K562 (cell line): ENCODE results near the gene MAPK8IP1. TPM values are rescaled to one million over a fixed set of nuclear protein-coding genes. Genes with fewer than 3 reads are reported as not detected.

ENCODE experiments used
- ATAC-seq: fragments of 200-7000 bp; cut with Tn5 transposase; 3 replicates; pipeline ENCODE4 v1.9.1; 2020; ENCODE audit warnings: moderate library complexity
- BruUV-seq: library from RNA; stranded (reverse); fragments of 400-500 nt; replicated peaks from 2 replicates; lab custom pipeline; 2021; lab: Mats Ljungman, UMichigan
- CTCF ChIA-PET: fragments of 300-600 bp; formaldehyde crosslinking; extraction: SDS; loops from one replicate; lab custom pipeline; 2021; ENCODE audit warnings: low intra/inter-chr PET ratio; lab: Yijun Ruan, JAX
- POLR2A ChIA-PET: fragments of 300-600, 350-650 bp; sonication (Branson Sonifier 250); formaldehyde crosslinking; extraction: SDS; loops from one replicate; lab custom pipeline; 2021; ENCODE audit warnings: antibody characterized with exemption, inconsistent platforms; lab: Yijun Ruan, JAX
- DNase-seq, 4 experiments: peaks; one replicate each; pipeline versions ENCODE4 v3.0.0 to v3.0.0-alpha.2; 2011 to 2018; ENCODE audit warnings: low spot score in 3 of 4, mixed read lengths in 3 of 4; ENCODE audit errors: extremely low read depth in 1 of 4
- FAIRE-seq: peaks from 2 replicates; lab custom pipeline; 2011; peaks lifted over from hg19 to GRCh38; lab: Jason Lieb, UNC
- H2AFZ ChIP-seq: 2 replicates; pipeline ENCODE4 v1.6.0; 2011; ENCODE audit warnings: low read depth, low read length, control low read depth, inconsistent platforms
- H3K27ac ChIP-seq: fragments of 200-600 bp; 3 replicates; pipeline ENCODE4 v1.8.0; 2011; ENCODE audit warnings: low read depth, mild to moderate bottlenecking, control low read depth, inconsistent platforms, low read length, moderate library complexity, mixed read lengths; ENCODE audit errors: extremely low read depth
- H3K27me3 ChIP-seq, 2 experiments: fragments of 300-600 bp in 1 of 2; 2 replicates in 1 of 2; 3 replicates in 1 of 2; pipeline versions ENCODE4 v1.6.0 to v1.8.0; 2011; ENCODE audit warnings: inconsistent platforms in 2 of 2, low read length in 2 of 2, mild to moderate bottlenecking in 1 of 2, mixed read lengths in 1 of 2, moderate library complexity in 1 of 2; ENCODE audit not compliant: control insufficient read depth in 2 of 2, insufficient read depth in 2 of 2
- H3K36me3 ChIP-seq: fragments of 300-600 bp; 3 replicates; pipeline ENCODE4 v1.8.0; 2011; ENCODE audit warnings: mild to moderate bottlenecking, low read length, inconsistent platforms; ENCODE audit not compliant: control insufficient read depth, insufficient read depth
- H3K4me1 ChIP-seq, 2 experiments: fragments of 200-600 bp in 1 of 2; replicated peaks in 1 of 2; 2 replicates in 1 of 2; 3 replicates in 1 of 2; pipeline versions ENCODE4 v1.5.1 to v1.8.0; 2011; ENCODE audit warnings: inconsistent platforms in 2 of 2, low read length in 2 of 2, mild to moderate bottlenecking in 1 of 2, mixed read lengths in 1 of 2, moderate library complexity in 1 of 2; ENCODE audit not compliant: control insufficient read depth in 2 of 2, insufficient read depth in 2 of 2
- H3K4me2 ChIP-seq: 2 replicates; pipeline ENCODE4 v1.6.1; 2011; ENCODE audit warnings: low read length, control low read depth, inconsistent platforms, mixed read lengths; ENCODE audit not compliant: insufficient read depth
- H3K4me3 ChIP-seq: fragments of 200-600 bp; sonication (generic), shearing (Covaris generic); 2 replicates; pipeline ENCODE4 v1.5.1; 2016; ENCODE audit warnings: control low read depth, inconsistent platforms
- H3K79me2 ChIP-seq: fragments of 200-600 bp; 3 replicates; pipeline ENCODE4 v1.8.0; 2011; ENCODE audit warnings: low read length, inconsistent platforms; ENCODE audit not compliant: control insufficient read depth, insufficient read depth
- H3K9ac ChIP-seq, 2 experiments: 2 replicates each; pipeline versions ENCODE4 v1.6.0 to v1.6.1; 2011; ENCODE audit warnings: low read depth in 2 of 2, low read length in 2 of 2, control low read depth in 1 of 2, inconsistent platforms in 1 of 2, mild to moderate bottlenecking in 1 of 2, mixed read lengths in 1 of 2; ENCODE audit not compliant: insufficient read depth in 1 of 2
- H3K9me1 ChIP-seq: one replicate; pipeline ENCODE4 v1.6.0; 2011; ENCODE audit warnings: inconsistent platforms, mild to moderate bottlenecking, low read length, moderate library complexity; ENCODE audit not compliant: control insufficient read depth, insufficient read depth
- H3K9me3 ChIP-seq: replicated peaks from 2 replicates; pipeline ENCODE4 v1.5.1; 2011; ENCODE audit warnings: low read depth, low read length, inconsistent platforms; ENCODE audit not compliant: control insufficient read depth, insufficient read depth
- H4K20me1 ChIP-seq: replicated peaks from 2 replicates; pipeline ENCODE4 v1.6.1; 2011; ENCODE audit warnings: low read length, inconsistent platforms, mixed read lengths; ENCODE audit not compliant: control insufficient read depth, insufficient read depth
- ARID2 ChIP-seq: fragments of 450-650 bp; IDR thresholded peaks from 2 replicates; pipeline ENCODE4 v1.6.1; 2017; ENCODE audit warnings: antibody characterized with exemption, mild to moderate bottlenecking
- EP300 ChIP-seq: IDR thresholded peaks from 2 replicates; pipeline ENCODE4 v1.6.1; 2012; ENCODE audit warnings: low read length, improper control_type of control experiment
- IRF2 ChIP-seq: sonication (generic); formaldehyde crosslinking; IDR thresholded peaks from 2 replicates; pipeline ENCODE4 v1.8.1; 2022; ENCODE audit warnings: mild to moderate bottlenecking, missing genetic modification reagents
- KDM4B ChIP-seq, 2 experiments: fragments of 450-650 bp in 1 of 2; sonication (generic) in 1 of 2; IDR thresholded peaks; 2 replicates each; pipeline ENCODE4 v1.6.1; 2016 to 2017; ENCODE audit warnings: borderline replicate concordance in 2 of 2, antibody characterized with exemption in 1 of 2, low read depth in 1 of 2, mild to moderate bottlenecking in 1 of 2
- KDM5B ChIP-seq: fragments of 200-600 bp; sonication (generic); IDR thresholded peaks from 2 replicates; pipeline ENCODE4 v1.6.1; 2012; ENCODE audit warnings: low read depth, mild to moderate bottlenecking, moderate library complexity, low read length, control low read depth, inconsistent platforms; ENCODE audit not compliant: insufficient replicate concordance
- KLF6 ChIP-seq: fragments of 250-450 bp; sonication (Bioruptor Pico); IDR thresholded peaks from 2 replicates; pipeline ENCODE4 v1.4.0; 2020; ENCODE audit warnings: mild to moderate bottlenecking, moderate library complexity, borderline replicate concordance
- NFATC3 ChIP-seq: fragments of 450-650 bp; IDR thresholded peaks from 2 replicates; pipeline ENCODE4 v1.6.1; 2017; ENCODE audit warnings: mild to moderate bottlenecking
- NR0B1 ChIP-seq: fragments of 450-650 bp; IDR thresholded peaks from one replicate; pipeline ENCODE4 v1.6.1; 2018; ENCODE audit warnings: mild to moderate bottlenecking, moderate library complexity; ENCODE audit not compliant: partially characterized antibody
- NUFIP1 ChIP-seq: fragments of 450-650 bp; IDR thresholded peaks from 2 replicates; pipeline ENCODE4 v1.6.1; 2018; ENCODE audit not compliant: partially characterized antibody
- OTX1 ChIP-seq: fragments of 450-650 bp; formaldehyde crosslinking; IDR thresholded peaks from 2 replicates; pipeline ENCODE4 v1.4.0; 2022; ENCODE audit warnings: mild to moderate bottlenecking
- PHTF2 ChIP-seq: fragments of 250-450 bp; sonication (Bioruptor Pico); IDR thresholded peaks from 2 replicates; pipeline ENCODE4 v1.5.0; 2021; ENCODE audit warnings: mild to moderate bottlenecking
- SNRNP70 ChIP-seq: fragments of 200-400 bp; formaldehyde crosslinking; optimal IDR thresholded peaks from 2 replicates; pipeline ENCODE3; 2017; ENCODE audit warnings: low read depth, low read length
- ZNF224 ChIP-seq: sonication (generic); formaldehyde crosslinking; IDR thresholded peaks from 2 replicates; pipeline ENCODE4 v1.8.0; 2022; ENCODE audit warnings: mild to moderate bottlenecking, missing genetic modification reagents
- ZNF717 ChIP-seq: fragments of 250-450 bp; sonication (Bioruptor Pico); IDR thresholded peaks from 2 replicates; pipeline ENCODE4 v1.5.0; 2021
- WGBS: fragments of 100-300 bp; shearing (Covaris generic); methylation state at CpG from one replicate; pipeline ENCODE4 v1.1.6; 2016; ENCODE audit warnings: low coverage, mixed read lengths; ENCODE audit not compliant: insufficient coverage; ENCODE audit errors: missing lambda C conversion rate; 5-methylcytosine and 5-hydroxymethylcytosine counted together
- in situ Hi-C: fragments of 300-500 bp; cut with MboI; formaldehyde crosslinking; loops from 4 replicates; pipeline ENCODE4 v1.15.0; 2018; ENCODE audit warnings: inconsistent platforms, mixed read lengths
- intact Hi-C: fragments of 100-400 bp; cut with micrococcal nuclease; formaldehyde crosslinking; loops from 2 replicates; pipeline ENCODE4 v1.14.2; 2022
- polyA plus RNA-seq, 8 experiments: library from polyadenylated mRNA; depleted of rRNA in 4 of 8; stranded (reverse) in 5 of 8; unstranded in 3 of 8; fragments of >200 nt; fragmentation: Nextera tagmentation in 2 of 8; fragmentation: Illumina TruSeq in 1 of 8; extraction: Ambion mirVana in 2 of 8; extraction: Trizol in 1 of 8; gene quantifications; 2 replicates each; pipeline versions ENCODE4 v1.2.1 to v1.2.3, GENCODE V29; 2011 to 2014; ENCODE audit warnings: inconsistent platforms in 1 of 8, missing spikeins in 1 of 8
- total RNA-seq, 7 experiments: library from RNA; depleted of rRNA in 6 of 7; stranded (reverse); fragments of >200 nt in 6 of 7; fragmentation: Illumina TruSeq in 2 of 7; extraction: Trizol in 2 of 7; gene quantifications; 2 replicates each; pipeline versions ENCODE4 v1.2.1 to v1.2.3, GENCODE V29; 2011 to 2021; ENCODE audit warnings: low replicate concordance in 1 of 7
- TF ChIP-seq, protein P1 (sequence below), 2 experiments: fragments of 150-350 bp in 1 of 2; IDR thresholded peaks; 2 replicates each; pipeline ENCODE4 v1.6.1; 2012 to 2016; ENCODE audit warnings: low read depth in 2 of 2, low read length in 2 of 2, mild to moderate bottlenecking in 1 of 2, moderate library complexity in 1 of 2
- TF ChIP-seq, protein P2 (sequence below): sonication (generic); formaldehyde crosslinking; IDR thresholded peaks from 2 replicates; pipeline ENCODE4 v1.8.1; 2022; ENCODE audit warnings: missing genetic modification reagents
- TF ChIP-seq, protein P3 (sequence below): IDR thresholded peaks from 2 replicates; pipeline ENCODE4 v1.6.1; 2014; ENCODE audit warnings: antibody characterized with exemption

The MAPK8IP1 gene
- total and polyA plus RNA-seq, 9 of the 15 experiments (the other 6 are each of a cell fraction or from before 2014, with no cell fraction given): 0.13 to 6.9 (median 2.5) TPM

DNA sequence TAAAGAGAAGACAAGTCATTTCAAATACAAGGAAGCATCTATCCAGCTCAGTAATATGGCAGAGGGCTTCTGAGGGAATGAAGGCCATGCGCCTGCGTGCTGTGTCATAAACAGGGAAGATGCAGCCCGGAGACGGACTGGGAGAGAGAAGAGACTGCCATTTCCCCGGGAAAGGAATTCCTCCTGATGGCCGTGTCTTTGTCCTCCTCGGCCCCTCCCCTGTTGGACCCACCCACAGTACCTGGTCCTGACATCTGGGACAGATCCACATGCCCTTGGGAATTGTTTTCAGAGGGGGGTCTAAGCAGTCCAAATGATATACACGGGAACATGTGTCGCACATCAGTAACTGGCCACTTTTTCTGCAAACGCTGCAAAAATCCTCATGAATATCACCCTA, 52.5 kb downstream of the MAPK8IP1 start:
- Histone ChIP-seq H3K4me1 (peaks cover 0 to 5% of the 10 kb centered on the region in 2 experiments; a peak in 1 of 5 replicates), H3K9me1 (no peaks in the 10 kb centered on the region), H2AFZ (no peak overlapping the region), H3K9ac (no peak overlapping the region), H3K4me3 (no peak overlapping the region), H3K79me2 (no peaks in the 10 kb centered on the region), H3K4me2 (no peak overlapping the region), H3K36me3 (peaks cover 45% of the 10 kb centered on the region; the same call in 2 of the 3 replicates), H3K9me3 (no peaks in the 10 kb centered on the region), H4K20me1 (no peaks in the 10 kb centered on the region), H3K27me3 (no peaks in the 10 kb centered on the region), H3K27ac (no peak overlapping the region)
- intact Hi-C loops: no loop called here
- BruUV-seq: no TSS peak
- ChIA-PET POLR2A (no interaction called here), CTCF (no interaction called here)
- ATAC-seq (no peak), DNase-seq (no peak), FAIRE-seq (no peak)
- WGBS: 90% methylated on average over 10 of the region's 10 CpGs
- in situ Hi-C loops: no loop called here
- no peak for TF ChIP-seq ARID2
- TF ChIP-seq, protein P1, sequence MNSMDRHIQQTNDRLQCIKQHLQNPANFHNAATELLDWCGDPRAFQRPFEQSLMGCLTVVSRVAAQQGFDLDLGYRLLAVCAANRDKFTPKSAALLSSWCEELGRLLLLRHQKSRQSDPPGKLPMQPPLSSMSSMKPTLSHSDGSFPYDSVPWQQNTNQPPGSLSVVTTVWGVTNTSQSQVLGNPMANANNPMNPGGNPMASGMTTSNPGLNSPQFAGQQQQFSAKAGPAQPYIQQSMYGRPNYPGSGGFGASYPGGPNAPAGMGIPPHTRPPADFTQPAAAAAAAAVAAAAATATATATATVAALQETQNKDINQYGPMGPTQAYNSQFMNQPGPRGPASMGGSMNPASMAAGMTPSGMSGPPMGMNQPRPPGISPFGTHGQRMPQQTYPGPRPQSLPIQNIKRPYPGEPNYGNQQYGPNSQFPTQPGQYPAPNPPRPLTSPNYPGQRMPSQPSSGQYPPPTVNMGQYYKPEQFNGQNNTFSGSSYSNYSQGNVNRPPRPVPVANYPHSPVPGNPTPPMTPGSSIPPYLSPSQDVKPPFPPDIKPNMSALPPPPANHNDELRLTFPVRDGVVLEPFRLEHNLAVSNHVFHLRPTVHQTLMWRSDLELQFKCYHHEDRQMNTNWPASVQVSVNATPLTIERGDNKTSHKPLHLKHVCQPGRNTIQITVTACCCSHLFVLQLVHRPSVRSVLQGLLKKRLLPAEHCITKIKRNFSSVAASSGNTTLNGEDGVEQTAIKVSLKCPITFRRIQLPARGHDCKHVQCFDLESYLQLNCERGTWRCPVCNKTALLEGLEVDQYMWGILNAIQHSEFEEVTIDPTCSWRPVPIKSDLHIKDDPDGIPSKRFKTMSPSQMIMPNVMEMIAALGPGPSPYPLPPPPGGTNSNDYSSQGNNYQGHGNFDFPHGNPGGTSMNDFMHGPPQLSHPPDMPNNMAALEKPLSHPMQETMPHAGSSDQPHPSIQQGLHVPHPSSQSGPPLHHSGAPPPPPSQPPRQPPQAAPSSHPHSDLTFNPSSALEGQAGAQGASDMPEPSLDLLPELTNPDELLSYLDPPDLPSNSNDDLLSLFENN (IDR thresholded peaks at IDR 0.05; ENCODE audit: low read depth in 2 of 2, low read length in 2 of 2): no peak
- no peak for TF ChIP-seq KDM5B
- no peak for TF ChIP-seq KLF6
- TF ChIP-seq NUFIP1: no peak
- TF ChIP-seq KDM4B (IDR thresholded peaks at IDR 0.05; ENCODE audit: borderline replicate concordance in 2 of 2, low read depth in 1 of 2): no peak
- no peak for TF ChIP-seq SNRNP70
- no peak for TF ChIP-seq NFATC3
- TF ChIP-seq, protein P2, sequence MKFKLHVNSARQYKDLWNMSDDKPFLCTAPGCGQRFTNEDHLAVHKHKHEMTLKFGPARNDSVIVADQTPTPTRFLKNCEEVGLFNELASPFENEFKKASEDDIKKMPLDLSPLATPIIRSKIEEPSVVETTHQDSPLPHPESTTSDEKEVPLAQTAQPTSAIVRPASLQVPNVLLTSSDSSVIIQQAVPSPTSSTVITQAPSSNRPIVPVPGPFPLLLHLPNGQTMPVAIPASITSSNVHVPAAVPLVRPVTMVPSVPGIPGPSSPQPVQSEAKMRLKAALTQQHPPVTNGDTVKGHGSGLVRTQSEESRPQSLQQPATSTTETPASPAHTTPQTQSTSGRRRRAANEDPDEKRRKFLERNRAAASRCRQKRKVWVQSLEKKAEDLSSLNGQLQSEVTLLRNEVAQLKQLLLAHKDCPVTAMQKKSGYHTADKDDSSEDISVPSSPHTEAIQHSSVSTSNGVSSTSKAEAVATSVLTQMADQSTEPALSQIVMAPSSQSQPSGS: no peak
- TF ChIP-seq, protein P3, sequence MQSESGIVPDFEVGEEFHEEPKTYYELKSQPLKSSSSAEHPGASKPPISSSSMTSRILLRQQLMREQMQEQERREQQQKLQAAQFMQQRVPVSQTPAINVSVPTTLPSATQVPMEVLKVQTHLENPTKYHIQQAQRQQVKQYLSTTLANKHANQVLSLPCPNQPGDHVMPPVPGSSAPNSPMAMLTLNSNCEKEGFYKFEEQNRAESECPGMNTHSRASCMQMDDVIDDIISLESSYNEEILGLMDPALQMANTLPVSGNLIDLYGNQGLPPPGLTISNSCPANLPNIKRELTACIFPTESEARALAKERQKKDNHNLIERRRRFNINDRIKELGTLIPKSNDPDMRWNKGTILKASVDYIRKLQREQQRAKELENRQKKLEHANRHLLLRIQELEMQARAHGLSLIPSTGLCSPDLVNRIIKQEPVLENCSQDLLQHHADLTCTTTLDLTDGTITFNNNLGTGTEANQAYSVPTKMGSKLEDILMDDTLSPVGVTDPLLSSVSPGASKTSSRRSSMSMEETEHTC: no peak
- TF ChIP-seq PHTF2 (CRISPR knock-in tag): no peak
- TF ChIP-seq IRF2 (CRISPR knock-in tag): no peak
- TF ChIP-seq ZNF717 (CRISPR knock-in tag): no peak
- TF ChIP-seq ZNF224 (CRISPR knock-in tag): no peak
- TF ChIP-seq NR0B1: no peak
- no peak for TF ChIP-seq OTX1 (CRISPR knock-in tag)
- TF ChIP-seq EP300: no peak
